Measurements from ENCODE around the gene SPATA31A6. TPM values are rescaled to one million over a fixed set of nuclear protein-coding genes. Genes with fewer than 3 reads are reported as not detected.
"Not testable (repeated sequence)": the region's sequence is repeated elsewhere in the genome, so short reads cannot be mapped to it uniquely, and the experiment has no call there.

SPATA31A6 gene
- not detected in 2 replicates for polyA plus RNA-seq (2014; cell fraction: cytosol; rRNA removed)
- polyA plus RNA-seq (2014; cell fraction: nucleus; rRNA removed), result not detected in 2 replicates

DNA sequence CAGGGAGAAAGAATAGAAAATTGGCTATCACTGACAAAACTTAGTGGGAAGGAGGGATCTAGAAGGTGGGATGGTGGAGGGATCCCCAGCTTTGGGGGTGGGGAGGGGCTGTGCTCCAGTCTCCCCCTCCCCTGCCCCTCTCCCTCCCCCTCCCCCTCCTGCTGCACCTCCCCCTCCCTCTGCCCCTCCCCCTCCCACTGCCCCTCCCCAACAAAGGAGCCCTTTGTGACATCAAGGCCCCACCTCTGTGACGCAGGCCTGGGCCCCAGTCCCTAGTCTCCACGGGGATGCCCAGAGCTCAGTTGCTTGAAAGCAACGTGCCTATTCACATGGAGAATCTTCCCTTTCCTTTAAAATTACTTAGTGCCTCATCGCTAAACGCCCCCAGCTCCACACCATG, at the start of gene SPATA31A6:
Gene SPATA31A6 (plus strand): TSS at position 301 of the 400 bp plus-strand sequence. CDS start 29 bp downstream, at position 330.
- DNase-seq (ENCODE audit: low spot score), result not testable (repeated sequence)

DNA sequence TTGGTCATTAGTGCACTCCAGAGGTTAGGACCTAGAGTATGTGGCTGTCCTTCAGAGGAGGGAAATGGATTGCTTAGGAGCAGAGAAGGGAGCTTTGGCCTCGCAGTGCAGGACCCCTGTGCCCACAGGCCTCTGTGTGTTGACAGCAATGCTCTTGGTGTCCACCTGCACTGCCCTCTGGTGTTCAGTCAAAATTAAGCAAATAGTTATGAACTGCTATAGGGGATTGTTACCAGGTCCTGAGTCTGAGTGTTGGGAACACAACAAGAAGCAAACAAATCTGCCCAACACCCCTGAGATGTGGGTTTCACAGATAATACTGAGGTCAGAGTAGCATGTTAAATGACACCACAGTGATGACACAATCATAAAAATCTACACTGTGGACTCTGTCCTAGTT, 23.2 kb upstream of the SPATA31A6 start:
- DNase-seq (ENCODE audit: low spot score), result not testable (repeated sequence)

DNA sequence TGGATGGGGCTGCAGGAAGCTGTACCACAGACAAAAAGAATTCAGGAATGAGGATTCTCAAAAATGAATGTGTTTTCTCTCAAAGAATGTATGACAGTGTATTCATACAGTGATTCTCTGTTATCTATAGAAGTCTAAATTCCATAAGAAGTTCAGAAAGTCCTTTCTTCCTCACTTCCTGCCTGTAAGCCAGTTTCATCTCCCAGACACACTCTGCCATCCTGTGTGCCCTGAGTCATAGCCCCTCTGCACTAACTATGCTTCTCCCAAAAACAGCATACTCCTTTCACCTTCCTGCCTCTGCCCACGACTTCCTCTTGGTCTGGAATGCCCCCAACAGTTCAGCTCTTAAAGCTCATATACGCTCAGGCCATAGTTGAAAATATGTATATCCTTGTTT, 36.4 kb downstream of the SPATA31A6 start:
- not testable (repeated sequence) for DNase-seq (ENCODE audit: low spot score)

DNA sequence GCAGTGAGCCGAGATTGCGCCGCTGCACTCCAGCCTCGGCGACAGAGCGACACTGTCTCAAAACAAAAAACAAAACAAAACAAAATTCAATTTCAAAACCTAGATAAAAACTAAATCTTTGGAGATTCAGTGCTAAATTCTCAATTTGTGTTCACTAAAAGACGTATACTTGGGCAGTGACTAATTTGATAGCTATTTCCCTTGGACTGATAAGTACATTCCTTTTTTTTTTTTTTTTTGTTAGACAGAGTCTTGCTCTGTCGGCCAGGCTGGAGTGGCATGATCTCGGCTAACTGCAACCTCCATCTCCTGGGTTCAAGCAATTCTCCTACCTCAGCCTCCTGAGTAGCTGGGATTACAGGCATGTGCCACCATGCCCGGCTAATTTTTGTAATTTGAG, 39.8 kb downstream of the SPATA31A6 start:
- not testable (repeated sequence) for DNase-seq (ENCODE audit: low spot score)

DNA sequence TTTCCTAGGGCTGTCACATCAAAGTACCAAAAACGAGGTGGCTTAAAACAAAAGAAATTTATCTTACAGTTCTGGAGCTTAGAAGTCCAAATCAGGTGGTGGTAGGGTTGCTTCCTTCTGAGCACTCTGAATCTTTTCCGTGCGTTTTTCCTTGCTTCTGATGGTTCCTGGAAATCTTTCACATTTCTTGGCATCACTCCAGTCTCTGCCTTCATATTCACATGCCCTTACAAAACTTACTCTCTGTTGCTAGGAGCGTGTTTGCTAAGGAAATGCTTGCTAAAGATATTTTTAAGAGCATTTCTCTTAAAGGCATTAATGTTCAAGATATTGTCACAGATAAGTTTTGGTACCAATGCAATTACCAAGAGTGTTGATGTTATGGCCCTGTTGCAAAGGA, 49.6 kb downstream of the SPATA31A6 start:
- not testable (repeated sequence) for DNase-seq (ENCODE audit: low spot score)

DNA sequence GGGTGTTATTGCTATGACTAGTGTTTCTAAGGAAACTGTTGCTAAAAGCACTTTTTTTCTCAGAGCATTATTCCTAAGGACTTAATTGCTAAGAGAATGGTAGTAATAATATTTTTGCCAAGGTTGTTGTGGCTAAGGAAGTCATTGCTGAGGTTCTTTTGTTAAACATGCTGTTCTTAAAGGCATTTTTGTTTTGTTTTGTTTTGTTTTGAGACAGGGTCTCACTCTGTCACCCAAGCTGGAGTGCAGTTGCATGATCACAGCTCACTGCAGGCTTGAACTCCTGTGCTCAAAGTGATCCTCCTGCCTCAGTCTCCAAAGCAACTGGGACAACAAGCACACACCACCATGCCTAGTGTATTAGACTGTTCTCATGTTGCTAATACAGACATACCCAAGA, 51.2 kb downstream of the SPATA31A6 start:
- not testable (repeated sequence) for DNase-seq (ENCODE audit: low spot score)

DNA sequence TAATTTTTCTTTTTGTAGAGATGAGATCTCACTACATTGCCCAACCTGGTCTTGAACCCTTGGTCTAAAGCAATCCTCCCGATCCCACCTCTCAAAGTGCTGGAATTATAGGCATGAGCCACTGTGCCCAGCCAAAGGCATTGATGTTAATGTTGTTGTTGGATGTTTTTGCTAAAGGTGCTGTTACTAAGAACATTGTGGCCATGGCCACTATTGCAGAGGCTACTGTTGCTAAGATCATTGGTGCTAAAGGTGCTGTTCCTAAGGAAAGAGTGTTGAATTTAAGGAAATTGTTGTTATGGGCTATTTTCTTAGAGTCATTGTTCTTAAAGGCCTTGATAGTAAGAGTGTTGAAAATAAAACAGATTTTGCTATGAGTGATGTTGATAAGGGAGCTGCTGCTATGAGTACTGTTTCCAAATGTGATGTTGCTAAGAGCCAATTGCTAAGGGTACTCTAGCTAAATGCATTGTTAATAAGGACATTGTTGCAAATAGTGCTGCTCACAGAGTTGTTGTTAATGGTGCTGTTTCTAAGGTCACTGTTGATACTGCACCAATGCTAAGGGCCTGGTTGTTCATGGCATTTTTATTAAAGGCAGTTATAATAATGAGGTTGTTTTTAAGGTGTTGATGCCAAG, 52.0 kb downstream of the SPATA31A6 start:
- not testable (repeated sequence) for DNase-seq (ENCODE audit: low spot score)

DNA sequence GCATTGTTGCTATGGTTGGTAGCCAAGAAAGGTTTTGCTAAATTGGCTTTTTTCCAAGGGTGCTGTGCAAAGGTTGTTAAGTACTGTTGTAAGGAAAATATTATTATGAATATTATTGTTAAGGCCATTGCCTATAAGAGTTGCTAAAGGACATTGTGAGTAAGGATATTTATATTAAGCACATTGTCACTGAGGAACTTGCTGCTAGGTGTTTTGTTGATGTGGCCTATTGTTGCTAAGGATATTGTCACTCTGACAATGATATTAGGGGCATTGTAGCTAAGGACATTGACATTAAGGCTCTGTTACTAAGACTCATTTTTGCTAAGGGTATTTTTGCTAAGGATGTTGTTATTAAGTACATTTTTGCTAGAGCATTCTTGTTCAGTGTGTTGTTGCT, 52.6 kb downstream of the SPATA31A6 start:
- not testable (repeated sequence) for DNase-seq (ENCODE audit: low spot score)

DNA sequence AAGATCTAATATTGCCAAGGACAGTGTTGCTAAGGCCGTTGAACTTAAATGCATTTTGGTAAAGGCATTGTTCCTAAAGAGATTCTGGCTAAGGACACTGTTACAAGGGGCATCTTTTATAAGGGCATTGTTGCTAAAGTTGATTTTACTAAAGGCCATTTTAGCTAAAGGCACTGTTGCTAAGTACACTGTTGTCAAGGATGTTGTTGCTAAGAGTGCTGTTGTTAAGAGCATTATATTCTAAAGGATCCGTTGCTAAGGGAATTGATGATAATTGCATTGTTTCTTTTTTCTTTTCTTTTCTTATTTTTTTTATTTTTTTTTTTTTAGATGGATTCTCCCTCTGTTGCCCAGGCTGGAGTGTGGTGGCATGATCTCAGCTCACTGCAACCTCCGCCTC, 53.9 kb downstream of the SPATA31A6 start:
- not testable (repeated sequence) for DNase-seq (ENCODE audit: low spot score)

DNA sequence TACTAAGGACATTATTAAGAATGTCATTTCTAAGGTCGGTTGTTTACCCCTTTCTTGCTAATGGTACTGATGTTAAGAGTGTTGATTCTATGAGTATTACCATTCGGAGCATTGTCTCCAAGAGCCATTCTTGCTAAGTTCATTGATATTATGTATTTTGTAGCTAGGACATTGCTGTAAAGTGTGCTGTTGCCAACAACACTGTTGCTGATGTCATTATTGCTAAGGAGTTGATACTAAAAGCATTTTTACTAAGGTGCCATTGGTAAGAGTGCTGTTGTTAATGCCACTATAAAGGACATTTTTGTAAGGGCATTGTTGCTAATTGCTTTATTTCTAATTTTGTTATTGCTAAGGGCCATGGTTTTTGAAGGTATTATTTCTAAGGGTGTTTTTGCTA, 55.4 kb downstream of the SPATA31A6 start:
- not testable (repeated sequence) for DNase-seq (ENCODE audit: low spot score)

Small RNAs within 50 kb of the gene (small RNA-seq; reads per million reads assigned to genes)
- gene AL445584.3, result 0 reads per million in 2 experiments
